Natural killer cell (primary cell): ENCODE data around the gene FGR. TPM values are rescaled to one million over a fixed set of nuclear protein-coding genes. Genes with fewer than 3 reads are reported as not detected.

Experiments
- ATAC-seq, 3 donors: fragments of 150-1000 bp in 2 of 3; fragments of 200-7000 bp in 1 of 3; cut with Tn5 transposase; 1 replicate in 1 of 3; 2 replicates in 2 of 3; pipeline ENCODE4 v1.10.0; 2021; ENCODE audit warnings: mild to moderate bottlenecking in 2 of 3, moderate library complexity in 2 of 3
- DNase-seq, 2 donors: peaks; one replicate each; pipeline versions ENCODE4 v3.0.0 to v3.0.0-alpha.2; 2013 to 2021; ENCODE audit warnings: mixed read lengths in 1 of 2
- H3K27ac ChIP-seq: one replicate; pipeline ENCODE4 v1.5.1; 2013; ENCODE audit warnings: mild to moderate bottlenecking, low read length
- H3K27me3 ChIP-seq: one replicate; pipeline ENCODE4 v1.6.1; 2013; ENCODE audit warnings: low read length; ENCODE audit not compliant: control insufficient read depth, insufficient read depth
- H3K36me3 ChIP-seq: one replicate; pipeline ENCODE4 v1.6.1; 2013; ENCODE audit warnings: low read length; ENCODE audit not compliant: control insufficient read depth, insufficient read depth
- H3K4me1 ChIP-seq: one replicate; pipeline ENCODE4 v1.6.1; 2013; ENCODE audit warnings: low read length; ENCODE audit not compliant: control insufficient read depth, insufficient read depth
- H3K4me3 ChIP-seq: one replicate; pipeline ENCODE4 v1.5.1; 2013; ENCODE audit warnings: low read length
- H3K9me3 ChIP-seq: one replicate; pipeline ENCODE4 v1.6.1; 2013; ENCODE audit warnings: low read length; ENCODE audit not compliant: control insufficient read depth, insufficient read depth
- H3K27ac Mint-ChIP-seq, 2 donors: one replicate each; pipeline ENCODE4 v1.8.0; 2022; ENCODE audit warnings: mild to moderate bottlenecking in 2 of 2, mixed read lengths in 2 of 2, moderate library complexity in 1 of 2
- H3K27me3 Mint-ChIP-seq, 2 donors: one replicate each; pipeline ENCODE4 v1.8.0; 2022; ENCODE audit warnings: low read depth in 2 of 2, mixed read lengths in 2 of 2
- H3K36me3 Mint-ChIP-seq: one replicate; pipeline ENCODE4 v1.8.0; 2022; ENCODE audit warnings: mixed read lengths
- H3K4me1 Mint-ChIP-seq, 2 donors: one replicate each; pipeline ENCODE4 v1.8.0; 2022; ENCODE audit warnings: mixed read lengths in 2 of 2
- H3K4me3 Mint-ChIP-seq: one replicate; pipeline ENCODE4 v1.8.0; 2022; ENCODE audit warnings: mild to moderate bottlenecking, moderate library complexity, mixed read lengths
- H3K9me3 Mint-ChIP-seq, 2 donors: one replicate each; pipeline ENCODE4 v1.8.0; 2022; ENCODE audit warnings: mixed read lengths in 2 of 2
- CTCF ChIP-seq: fragments of 200-600 bp; IDR thresholded peaks from one replicate; pipeline ENCODE4 v1.8.0; 2022; ENCODE audit warnings: antibody characterized with exemption
- WGBS: methylation state at CpG from one replicate; pipeline ENCODE4 v1.1.7; 2013; ENCODE audit warnings: missing lambda C conversion rate; ENCODE audit not compliant: insufficient coverage; 5-methylcytosine and 5-hydroxymethylcytosine counted together
- intact Hi-C: fragments of 100-400 bp; cut with micrococcal nuclease; formaldehyde crosslinking; loops from one replicate; pipeline ENCODE4 v1.14.2; 2022
- total RNA-seq, 4 donors: library from RNA; stranded (reverse); fragments of 120-200 nt in 1 of 4; gene quantifications; one replicate each; pipeline versions ENCODE4 v1.2.3 to v1.2.4, GENCODE V29; 2013 to 2022

The FGR gene
- total RNA-seq, 3 donors from 2014 or later (not counting 1 experiment from before 2014, with no cell fraction given), result 353 to 452 (median 362) TPM

DNA sequence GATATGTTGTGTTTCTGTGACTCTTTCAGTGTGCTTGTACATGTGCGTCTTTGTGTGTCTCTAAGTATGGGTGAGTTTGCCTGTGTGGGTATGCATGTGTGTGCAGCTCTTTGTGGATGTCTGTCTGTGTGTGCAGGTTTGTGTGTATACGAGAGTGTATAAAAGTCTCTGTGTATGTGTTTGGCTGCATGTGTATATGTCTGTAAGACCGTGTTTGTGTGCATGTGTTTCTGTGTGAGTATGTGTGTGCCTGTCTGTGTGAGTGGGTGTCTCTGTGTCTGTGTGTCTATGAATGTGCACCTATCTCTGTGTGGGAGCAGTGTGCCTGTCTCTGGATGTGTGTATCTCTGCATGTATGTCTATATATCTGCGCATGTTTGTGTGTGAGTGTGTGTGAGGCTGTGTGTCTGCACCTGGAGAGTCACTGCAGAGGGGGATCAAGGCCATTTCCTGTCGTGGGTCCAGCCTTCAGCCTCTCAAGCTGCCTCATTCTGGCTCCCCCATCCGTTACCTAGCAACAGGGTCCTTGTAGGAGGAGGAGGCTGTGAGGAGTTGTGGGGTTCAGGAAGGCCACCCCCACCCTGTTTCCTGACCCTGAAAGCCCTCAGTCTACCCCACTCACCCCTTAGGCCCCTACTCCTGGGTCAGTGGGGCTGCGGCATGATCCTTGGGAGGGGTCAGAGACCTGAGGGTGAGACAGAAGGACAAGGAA, 10.4 kb downstream of the FGR start:
- Histone ChIP-seq H3K36me3 (peaks cover 42% of the 10 kb centered on the region), H3K27ac (peak overlapping the region; percentile 90), H3K9me3 (no peaks in the 10 kb centered on the region), H3K4me3 (peak overlapping the region; percentile 63), H3K4me1 (peaks cover 95% of the 10 kb centered on the region), H3K27me3 (no peaks in the 10 kb centered on the region)
- DNase-seq (peak in 1 of 2 donors; percentile 29), ATAC-seq (peak in 1 of 3 donors; percentile 1)
- Mint-ChIP-seq H3K27ac (no peak overlapping the region), H3K4me1 (peaks cover 49 to 50% of the 10 kb centered on the region in 2 donors), H3K36me3 (no peaks in the 10 kb centered on the region), H3K9me3 (no peaks in the 10 kb centered on the region), H3K4me3 (no peak overlapping the region), H3K27me3 (no peaks in the 10 kb centered on the region)
- no peak for TF ChIP-seq CTCF
- intact Hi-C loops, result loop anchor here (1.0 kb wide), 1 partner anchor 9 kb away; no protein-coding TSS in a partner anchor
- 23% methylated on average over 6 of the region's 7 CpGs for WGBS

DNA sequence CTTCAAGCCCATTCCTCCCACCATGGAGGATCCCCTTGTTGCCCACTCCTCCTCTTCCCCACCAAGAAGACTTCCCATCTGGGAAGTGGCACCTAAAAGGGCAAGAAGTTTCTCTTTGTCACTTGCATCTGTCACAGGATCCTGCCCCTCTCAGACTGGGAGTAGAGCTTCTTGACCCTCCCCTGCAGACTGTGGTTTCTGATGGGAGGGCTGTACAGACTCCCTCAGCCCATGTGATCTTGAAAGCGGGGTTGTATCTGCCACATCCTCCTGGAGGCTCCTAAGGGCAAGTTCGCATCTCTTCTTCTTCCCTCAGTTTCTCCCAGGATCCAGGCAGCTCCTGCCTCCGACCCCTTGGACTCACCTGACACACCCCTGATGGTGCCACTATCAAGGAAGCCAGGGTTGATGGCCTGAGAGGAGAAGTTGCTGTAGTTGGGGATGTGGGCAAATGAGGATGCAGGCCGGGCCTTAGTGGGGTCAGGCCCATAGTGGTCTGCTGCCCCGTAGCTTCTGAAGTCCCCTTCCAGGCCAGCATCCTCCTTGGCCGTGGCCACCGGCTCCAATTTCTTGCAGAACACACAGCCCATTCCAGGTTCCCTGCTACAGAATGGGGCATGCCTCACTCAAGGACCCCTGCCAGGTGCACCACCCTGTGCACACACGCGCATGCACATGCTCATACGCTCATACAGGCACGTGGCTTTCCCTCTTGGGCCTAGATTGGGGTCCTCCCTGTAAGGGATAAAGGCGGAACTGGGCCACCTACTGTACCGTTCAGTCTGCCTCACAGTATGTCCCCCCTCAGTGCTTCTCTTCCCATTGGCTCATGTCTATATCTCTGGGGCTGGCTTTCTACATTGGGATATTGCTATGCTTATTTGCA, 11.4 kb downstream of the FGR start:
- no peaks in the 10 kb centered on the region for H3K9me3 ChIP-seq
- H3K36me3 Mint-ChIP-seq, result no peaks in the 10 kb centered on the region
- H3K27me3 Mint-ChIP-seq, result no peaks in the 10 kb centered on the region
- H3K27me3 ChIP-seq, result no peaks in the 10 kb centered on the region
- WGBS, result 53% methylated on average over 12 of the region's 13 CpGs
- peaks cover 97% of the 10 kb centered on the region for H3K4me1 ChIP-seq
- peak overlapping the region; percentile 90 for H3K27ac ChIP-seq
- H3K4me1 Mint-ChIP-seq, result peaks cover 49 to 50% of the 10 kb centered on the region in 2 donors
- DNase-seq, result peak in 1 of 2 donors; percentile 53
- H3K27ac Mint-ChIP-seq, result no peak overlapping the region
- peaks cover 47% of the 10 kb centered on the region for H3K36me3 ChIP-seq
- no peak for TF ChIP-seq CTCF
- no peak overlapping the region for H3K4me3 Mint-ChIP-seq
- intact Hi-C loops, result no loop called here
- peak overlapping the region; percentile 63 for H3K4me3 ChIP-seq
- H3K9me3 Mint-ChIP-seq, result no peaks in the 10 kb centered on the region
- no peak for ATAC-seq

GRCh38 chr1:27622828-27623227, 12.2 kb downstream of the FGR start:
- no peaks in the 10 kb centered on the region for H3K36me3 Mint-ChIP-seq
- H3K4me1 Mint-ChIP-seq, result peaks cover 51 to 52% of the 10 kb centered on the region in 2 donors
- intact Hi-C loops, result no loop called here
- no peak for TF ChIP-seq CTCF
- H3K4me1 ChIP-seq, result peaks cover 97% of the 10 kb centered on the region
- H3K36me3 ChIP-seq, result peaks cover 52% of the 10 kb centered on the region
- 27% methylated on average over 3 of the region's 4 CpGs for WGBS
- ATAC-seq (peak in 1 of 3 donors; percentile 10), DNase-seq (no peak)
- H3K9me3 Mint-ChIP-seq, result no peaks in the 10 kb centered on the region
- no peak overlapping the region for H3K4me3 Mint-ChIP-seq
- no peaks in the 10 kb centered on the region for H3K27me3 ChIP-seq
- H3K27me3 Mint-ChIP-seq, result no peaks in the 10 kb centered on the region
- H3K27ac Mint-ChIP-seq, result no peak overlapping the region
- H3K9me3 ChIP-seq, result no peaks in the 10 kb centered on the region
- peak overlapping the region; percentile 63 for H3K4me3 ChIP-seq
- peak overlapping the region; percentile 49 for H3K27ac ChIP-seq
